Left lobe of liver (tissue), 2 donors: Measurements from ENCODE around the gene DENND2A. TPM values are rescaled to one million over a fixed set of nuclear protein-coding genes. Genes with fewer than 3 reads are reported as not detected.
"Not testable (repeated sequence)": the region's sequence is repeated elsewhere in the genome, so short reads cannot be mapped to it uniquely, and the experiment has no call there.

ENCODE experiments used
- ATAC-seq: fragments of 200-7000 bp; cut with Tn5 transposase; one replicate; pipeline ENCODE4 v1.9.1; 2020; ENCODE audit warnings: mild to moderate bottlenecking, moderate library complexity
- DNase-seq: peaks from one replicate; pipeline ENCODE4 v3.0.0-alpha.2; 2020; ENCODE audit warnings: low spot score
- total RNA-seq: library from RNA; stranded (reverse); gene quantifications from one replicate; pipeline ENCODE4 v1.2.1, GENCODE V29; 2021
- donor health status: DM: no; HTN: no; CAD: no; lungs with moderate emphysema.
- donor health status: DM: no; HTN: yes; CAD: no.

DENND2A gene
- total RNA-seq, 1 donor from 2014 or later = 2.5 TPM

GRCh38 chr7:140674356-140674800, 33.8 kb upstream of the DENND2A start:
- ATAC-seq (no peak), DNase-seq (no peak)

GRCh38 chr7:140673774-140674155, 33.2 kb upstream of the DENND2A start:
- DNase-seq = no peak
- ATAC-seq = no peak

GRCh38 chr7:140673063-140673773, 32.6 kb upstream of the DENND2A start:
- peak; percentile 62 for DNase-seq
- ATAC-seq = peak; percentile 61

DNA sequence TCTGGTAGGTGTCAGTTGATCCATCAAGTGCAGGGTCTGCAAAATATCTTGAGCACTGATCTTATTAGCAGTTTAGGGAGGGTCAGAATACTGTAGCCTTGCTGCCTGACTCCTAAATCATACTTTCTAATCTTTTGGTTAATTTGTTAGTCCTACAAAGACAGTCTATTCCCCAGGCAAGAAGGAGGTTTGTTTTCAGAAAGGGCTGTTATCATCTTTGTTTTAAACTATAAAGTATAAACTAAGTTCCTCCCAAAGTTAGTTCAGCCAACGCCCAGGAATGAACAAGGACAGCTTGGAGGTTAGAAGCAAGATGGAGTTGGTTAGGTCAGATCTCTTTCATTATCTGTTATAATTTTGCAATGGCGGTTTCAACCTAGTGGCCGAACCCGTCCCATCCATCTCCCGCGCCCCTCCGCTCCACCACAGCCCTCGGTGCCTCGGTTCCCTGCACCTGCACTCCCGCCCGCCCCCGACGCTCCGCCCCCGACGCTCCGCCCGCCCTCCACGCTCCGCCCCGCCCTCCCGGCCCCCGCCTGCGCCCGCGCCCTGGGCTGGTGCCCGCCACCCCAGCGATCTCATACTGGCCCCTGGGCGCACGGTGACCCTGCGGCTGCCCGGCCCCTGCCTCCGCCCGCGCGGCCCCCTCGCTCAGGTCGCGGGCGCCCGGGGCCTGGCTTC, 31.9 kb upstream of the DENND2A start, which contains the start of gene ADCK2:
TSS of gene ADCK2 (plus strand) at position 564 of the 681 bp plus-strand sequence. CDS start 386 bp downstream, outside the sequence.
- ATAC-seq = peak; percentile 88

GRCh38 chr7:140671966-140672365, 31.4 kb upstream of the DENND2A start:
- DNase-seq (no peak), ATAC-seq (no peak)

More for the DNA sequence above, 31.9 kb upstream of the DENND2A start, which contains the start of gene ADCK2:
- DNase-seq = peak; percentile 74

GRCh38 chr7:140670343-140670935, 29.8 kb upstream of the DENND2A start:
- no peak for DNase-seq

GRCh38 chr7:140669862-140670261, 29.2 kb upstream of the DENND2A start:
- not testable (repeated sequence) for DNase-seq, ATAC-seq

More at GRCh38 chr7:140670343-140670935, 29.8 kb upstream of the DENND2A start:
- ATAC-seq = no peak

- DNase-seq (no peak), ATAC-seq (no peak)
Measured at GRCh38 chr7:140669352-140669751, 28.7 kb upstream of the DENND2A start.

DNA sequence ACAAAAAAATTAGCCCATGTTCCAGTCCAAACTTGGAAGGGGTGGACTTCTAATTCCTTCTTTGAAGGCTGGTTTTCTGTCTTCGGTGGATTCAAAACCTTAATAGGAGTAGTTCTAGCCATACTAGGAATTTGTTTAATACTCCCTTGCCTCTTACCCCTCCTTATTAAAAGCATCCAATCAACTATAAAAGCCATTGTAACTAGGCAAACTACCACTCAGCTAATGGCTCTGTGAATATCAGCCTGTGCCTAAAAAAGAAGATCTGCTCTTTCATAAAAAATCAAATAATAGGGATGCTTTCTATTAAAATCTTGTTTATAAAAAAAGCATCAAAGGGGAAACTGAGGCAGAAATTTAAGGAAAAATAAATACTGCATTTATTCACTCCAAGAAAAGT, 28.0 kb upstream of the DENND2A start:
- ATAC-seq (no peak), DNase-seq (no peak)

DNA sequence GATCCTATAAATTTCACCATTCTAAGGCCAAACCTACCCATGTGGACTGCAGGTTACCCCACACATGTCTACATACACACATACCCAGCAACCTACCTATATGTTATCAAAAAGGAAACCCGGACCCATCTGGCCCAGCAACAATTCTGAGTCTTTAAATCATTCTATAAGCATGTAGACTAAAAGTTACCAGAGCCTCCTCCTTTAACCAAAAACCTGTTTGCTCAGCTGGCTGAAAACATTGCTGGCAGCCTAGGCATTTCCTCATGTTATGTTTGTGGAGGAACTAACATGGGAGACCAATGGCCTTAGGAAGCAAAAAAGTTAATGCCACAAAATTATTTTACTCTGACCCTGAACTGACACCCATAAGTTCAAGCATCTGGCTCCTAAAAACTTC, 26.9 kb upstream of the DENND2A start:
- no peak for DNase-seq

GRCh38 chr7:140662938-140663337, 22.3 kb upstream of the DENND2A start:
- DNase-seq = not testable (repeated sequence)

More for the DNA sequence above, 26.9 kb upstream of the DENND2A start:
- no peak for ATAC-seq

GRCh38 chr7:140661124-140661523, 20.5 kb upstream of the DENND2A start:
- ATAC-seq (peak; percentile 31), DNase-seq (no peak)

More at GRCh38 chr7:140662938-140663337, 22.3 kb upstream of the DENND2A start:
- ATAC-seq = not testable (repeated sequence)

DNA sequence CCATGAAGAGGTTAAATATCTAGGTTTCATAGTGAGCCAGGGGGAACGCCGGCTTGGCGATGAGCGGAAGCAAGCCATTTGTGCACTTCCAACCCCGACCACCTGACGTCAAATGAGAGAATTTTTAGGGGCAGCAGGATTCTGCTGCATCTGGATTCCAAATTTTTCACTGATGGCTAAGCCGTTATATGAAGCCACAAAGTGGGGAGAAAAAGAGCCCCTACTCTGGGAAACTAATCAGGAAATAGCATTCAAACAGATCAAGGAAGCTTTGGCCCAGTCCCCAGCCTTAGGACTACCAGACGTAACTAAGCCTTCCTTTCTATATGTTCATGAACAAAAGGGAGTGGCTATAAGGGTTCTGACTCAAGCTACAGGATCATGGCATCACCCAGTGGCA, 19.2 kb upstream of the DENND2A start:
- ATAC-seq (no peak), DNase-seq (no peak)

DNA sequence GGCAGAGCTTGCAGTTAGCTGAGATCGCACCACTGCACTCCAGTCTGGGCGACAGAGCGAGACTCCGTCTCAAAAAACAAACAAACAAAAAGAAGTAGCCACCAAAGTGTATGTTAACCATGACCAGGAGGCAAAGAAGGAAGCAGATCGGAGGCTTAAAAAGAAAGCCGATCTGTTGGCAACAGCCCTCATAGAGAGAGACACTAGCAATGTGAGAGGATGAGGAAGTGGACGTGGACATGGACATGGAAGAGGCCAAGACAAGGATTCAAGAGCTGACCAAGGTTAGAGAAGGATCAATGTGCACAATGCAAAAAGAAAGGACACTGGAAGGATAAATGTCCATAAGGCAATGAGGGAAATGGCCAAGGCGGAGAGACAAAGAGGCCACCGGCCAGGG, 17.3 kb upstream of the DENND2A start:
- ATAC-seq = no peak
- DNase-seq = no peak

- ATAC-seq = peak; percentile 77
- DNase-seq = peak; percentile 70
Measured at GRCh38 chr7:140656548-140657515, 16.2 kb upstream of the DENND2A start.

GRCh38 chr7:140655511-140656408, 15.1 kb upstream of the DENND2A start:
- ATAC-seq (no peak), DNase-seq (no peak)

GRCh38 chr7:140654661-140655060, 14.0 kb upstream of the DENND2A start:
- ATAC-seq (no peak), DNase-seq (no peak)

DNA sequence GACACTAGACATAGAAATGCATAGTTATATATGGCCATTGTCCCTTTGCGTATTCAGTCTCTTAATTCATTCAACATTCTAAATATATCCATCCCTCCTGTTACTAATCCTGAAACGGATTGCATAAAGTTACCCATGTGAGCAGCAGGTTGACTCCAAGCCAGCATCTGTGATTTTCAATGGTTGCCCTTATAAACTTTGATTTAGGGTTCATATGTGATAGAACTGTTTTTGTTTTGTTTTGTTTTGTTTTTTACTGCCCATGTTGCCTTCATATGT, 13.4 kb upstream of the DENND2A start:
- DNase-seq (no peak), ATAC-seq (no peak)

GRCh38 chr7:140653319-140654108, 12.9 kb upstream of the DENND2A start:
- DNase-seq = peak; percentile 89

More at GRCh38 chr7:140653319-140654108, 12.9 kb upstream of the DENND2A start:
- ATAC-seq = peak; percentile 87
